ENCODE results near the gene PSMG3.

Gene PSMG3

GRCh38 chr7:1536743-1537534 lies 32.9 kb downstream of the PSMG3 start:
- Histone ChIP-seq H3K27ac (ENCODE audit: low read depth, low read length, severe bottlenecking) (peak overlapping the region; percentile 100), H3K4me3 (ENCODE audit: extremely low read depth, insufficient read depth, low read length, poor library complexity, severe bottlenecking) (peak overlapping the region; percentile 22), H3K36me3 (ENCODE audit: control insufficient read depth, insufficient read depth, low read length) (peaks cover 29% of the 10 kb centered on the region), H3K4me1 (ENCODE audit: control insufficient read depth, insufficient read depth, low read length, poor library complexity, severe bottlenecking) (peaks cover 66% of the 10 kb centered on the region), H3K9me3 (ENCODE audit: control insufficient read depth, low read length) (no peaks in the 10 kb centered on the region)
- WGBS, 2 experiments (ENCODE audit: insufficient coverage in 2 of 2): 20 to 21% methylated on average over 48 to 50 of the region's 52 CpGs

DNA sequence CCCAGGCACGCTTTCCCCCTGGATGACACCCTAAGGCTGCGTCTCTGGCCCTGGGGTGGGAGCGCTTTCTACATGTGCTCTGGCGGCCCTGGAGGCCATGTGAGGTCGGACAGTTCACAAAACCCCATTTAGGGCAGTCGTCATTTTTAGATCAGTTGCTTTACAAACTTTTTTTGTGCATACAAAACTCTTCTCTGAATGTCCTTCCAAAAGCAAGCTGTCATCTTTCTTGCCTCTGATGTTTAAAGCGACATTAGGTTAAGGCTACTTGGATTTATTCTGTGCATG lies 33.4 kb downstream of the PSMG3 start:
- 63 to 83% methylated on average over 6 to 7 of the region's 7 CpGs for WGBS, 2 experiments (ENCODE audit: insufficient coverage in 2 of 2)
- peak overlapping the region; percentile 100 for H3K27ac ChIP-seq (ENCODE audit: low read depth, low read length, severe bottlenecking)
- peaks cover 26% of the 10 kb centered on the region for H3K36me3 ChIP-seq (ENCODE audit: control insufficient read depth, insufficient read depth, low read length)
- H3K9me3 ChIP-seq (ENCODE audit: control insufficient read depth, low read length): no peaks in the 10 kb centered on the region
- no peak overlapping the region for H3K4me3 ChIP-seq (ENCODE audit: extremely low read depth, insufficient read depth, low read length, poor library complexity, severe bottlenecking)
- H3K4me1 ChIP-seq (ENCODE audit: control insufficient read depth, insufficient read depth, low read length, poor library complexity, severe bottlenecking): peaks cover 71% of the 10 kb centered on the region

DNA sequence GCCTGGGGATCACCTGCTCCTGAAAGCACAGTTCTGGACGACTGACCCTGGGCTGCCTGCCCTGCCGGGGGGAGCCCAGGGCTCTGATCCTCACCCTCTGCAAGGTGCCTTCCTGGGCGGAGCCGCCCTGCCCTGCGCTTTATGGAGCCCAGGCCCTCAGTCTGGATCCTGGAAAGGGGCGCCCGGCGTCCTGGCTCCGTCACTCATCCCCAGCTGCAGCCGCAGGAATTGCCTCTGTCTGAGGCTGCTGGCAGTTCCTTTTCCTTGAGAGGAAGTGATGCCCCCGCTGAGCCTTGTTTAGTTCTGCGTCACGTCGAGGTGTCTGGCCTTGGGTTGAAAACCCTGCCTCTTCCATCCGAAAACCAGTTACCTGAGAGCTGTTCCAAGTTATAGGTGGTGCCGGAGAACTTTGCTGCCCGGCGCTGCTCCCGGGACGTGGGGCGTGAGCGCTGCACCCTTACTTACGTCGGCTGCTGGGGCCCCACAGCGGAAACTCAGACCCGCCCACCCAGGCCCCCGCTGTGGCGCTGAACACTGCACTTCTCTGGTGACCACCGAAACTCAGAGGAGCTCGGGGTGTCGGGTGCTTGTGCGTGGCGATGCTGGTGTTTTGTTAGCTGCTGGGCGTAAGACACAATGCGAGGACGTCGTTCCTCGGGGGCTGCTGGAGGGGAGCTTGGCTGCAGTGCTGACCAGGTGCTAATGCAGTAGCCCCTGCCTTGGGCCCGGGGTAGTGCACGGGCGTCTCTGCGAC lies 34.0 kb downstream of the PSMG3 start:
- WGBS, 2 experiments (ENCODE audit: insufficient coverage in 2 of 2): 86% methylated on average over 38 to 42 of the region's 42 CpGs
- H3K27ac ChIP-seq (ENCODE audit: low read depth, low read length, severe bottlenecking): peak overlapping the region; percentile 100
- no peaks in the 10 kb centered on the region for H3K9me3 ChIP-seq (ENCODE audit: control insufficient read depth, low read length)
- H3K4me1 ChIP-seq (ENCODE audit: control insufficient read depth, insufficient read depth, low read length, poor library complexity, severe bottlenecking): peaks cover 71% of the 10 kb centered on the region
- H3K4me3 ChIP-seq (ENCODE audit: extremely low read depth, insufficient read depth, low read length, poor library complexity, severe bottlenecking): no peak overlapping the region
- peaks cover 22% of the 10 kb centered on the region for H3K36me3 ChIP-seq (ENCODE audit: control insufficient read depth, insufficient read depth, low read length)

- no peaks in the 10 kb centered on the region for H3K9me3 ChIP-seq (ENCODE audit: control insufficient read depth, low read length)
- H3K36me3 ChIP-seq (ENCODE audit: control insufficient read depth, insufficient read depth, low read length): peaks cover 17% of the 10 kb centered on the region
- H3K4me3 ChIP-seq (ENCODE audit: extremely low read depth, insufficient read depth, low read length, poor library complexity, severe bottlenecking): no peak overlapping the region
- peaks cover 71% of the 10 kb centered on the region for H3K4me1 ChIP-seq (ENCODE audit: control insufficient read depth, insufficient read depth, low read length, poor library complexity, severe bottlenecking)
- no peak overlapping the region for H3K27ac ChIP-seq (ENCODE audit: low read depth, low read length, severe bottlenecking)
- 76 to 77% methylated on average over 6 of the region's 6 CpGs for WGBS, 2 experiments (ENCODE audit: insufficient coverage in 2 of 2)
Measured at GRCh38 chr7:1535100-1535458, 34.8 kb downstream of the PSMG3 start.

GRCh38 chr7:1534330-1535099 lies 35.3 kb downstream of the PSMG3 start:
- Histone ChIP-seq H3K27ac (ENCODE audit: low read depth, low read length, severe bottlenecking) (peak overlapping the region; percentile 71), H3K4me3 (ENCODE audit: extremely low read depth, insufficient read depth, low read length, poor library complexity, severe bottlenecking) (no peak overlapping the region), H3K36me3 (ENCODE audit: control insufficient read depth, insufficient read depth, low read length) (peaks cover 15% of the 10 kb centered on the region), H3K9me3 (ENCODE audit: control insufficient read depth, low read length) (no peaks in the 10 kb centered on the region), H3K4me1 (ENCODE audit: control insufficient read depth, insufficient read depth, low read length, poor library complexity, severe bottlenecking) (peaks cover 71% of the 10 kb centered on the region)
- WGBS, 2 experiments (ENCODE audit: insufficient coverage in 2 of 2): 88 to 90% methylated on average over 24 to 26 of the region's 30 CpGs

DNA sequence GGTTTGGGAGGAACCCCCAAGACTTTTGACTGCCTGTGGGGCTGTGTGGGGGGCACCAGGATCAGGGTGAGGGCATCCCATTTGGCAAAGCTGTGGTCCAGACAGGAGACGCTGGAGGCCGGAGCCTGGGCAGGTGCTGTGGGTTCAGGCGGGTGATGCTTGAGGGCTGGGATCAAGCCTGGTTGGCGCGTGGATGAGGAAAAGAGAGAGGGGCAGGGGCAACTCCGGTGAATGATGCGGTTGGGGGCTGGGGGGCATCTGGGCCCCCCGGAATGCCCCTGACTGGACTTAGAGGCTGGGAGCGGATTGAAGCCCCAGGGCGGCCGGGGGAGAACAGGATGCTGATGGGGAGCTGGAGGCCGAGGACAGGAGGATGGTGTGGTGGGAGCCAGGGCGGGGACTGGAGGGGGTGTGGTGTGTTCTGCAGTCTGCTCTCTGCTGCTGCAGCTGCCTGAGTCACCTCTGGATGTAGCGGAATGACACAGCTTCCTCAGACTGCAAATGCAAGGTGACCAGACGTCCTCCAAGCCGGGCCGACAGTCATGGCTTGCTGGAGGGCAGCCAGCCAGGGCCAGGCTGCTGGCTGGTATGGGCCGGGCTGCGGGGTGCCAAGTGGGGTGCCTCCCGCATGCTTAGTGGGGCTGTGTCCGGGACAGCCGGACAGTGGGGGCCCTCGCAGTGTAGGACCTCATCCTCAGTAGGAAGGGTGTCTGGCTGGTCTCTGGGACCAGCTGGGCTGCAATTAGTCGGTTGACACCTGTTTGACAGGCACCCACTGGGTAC lies 36.1 kb downstream of the PSMG3 start:
- Histone ChIP-seq H3K36me3 (ENCODE audit: control insufficient read depth, insufficient read depth, low read length) (peaks cover 7% of the 10 kb centered on the region), H3K4me1 (ENCODE audit: control insufficient read depth, insufficient read depth, low read length, poor library complexity, severe bottlenecking) (peaks cover 69% of the 10 kb centered on the region), H3K27ac (ENCODE audit: low read depth, low read length, severe bottlenecking) (peak overlapping the region; percentile 89), H3K4me3 (ENCODE audit: extremely low read depth, insufficient read depth, low read length, poor library complexity, severe bottlenecking) (no peak overlapping the region), H3K9me3 (ENCODE audit: control insufficient read depth, low read length) (no peaks in the 10 kb centered on the region)
- 79 to 84% methylated on average over 16 to 21 of the region's 24 CpGs for WGBS, 2 experiments (ENCODE audit: insufficient coverage in 2 of 2)

DNA sequence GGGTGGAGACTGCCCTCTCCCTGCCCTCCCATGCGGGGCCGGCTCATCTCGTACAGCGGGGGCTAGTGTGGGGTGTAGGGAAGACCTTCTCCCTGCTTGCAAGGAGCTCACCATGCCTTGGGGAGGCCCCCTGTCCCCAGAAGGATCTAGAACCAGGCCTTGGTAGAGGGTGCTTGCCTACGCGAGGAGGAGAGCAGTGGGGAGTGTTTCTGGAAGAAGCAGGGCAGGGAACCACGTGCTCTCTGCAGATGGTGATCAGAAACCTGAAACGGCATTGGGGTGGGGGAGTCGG lies 36.6 kb downstream of the PSMG3 start:
- Histone ChIP-seq H3K4me3 (ENCODE audit: extremely low read depth, insufficient read depth, low read length, poor library complexity, severe bottlenecking) (no peak overlapping the region), H3K36me3 (ENCODE audit: control insufficient read depth, insufficient read depth, low read length) (peaks cover 7% of the 10 kb centered on the region), H3K27ac (ENCODE audit: low read depth, low read length, severe bottlenecking) (peak overlapping the region; percentile 89), H3K4me1 (ENCODE audit: control insufficient read depth, insufficient read depth, low read length, poor library complexity, severe bottlenecking) (peaks cover 64% of the 10 kb centered on the region), H3K9me3 (ENCODE audit: control insufficient read depth, low read length) (no peaks in the 10 kb centered on the region)
- 67 to 80% methylated on average over 1 to 5 of the region's 9 CpGs for WGBS, 2 experiments (ENCODE audit: insufficient coverage in 2 of 2)

DNA sequence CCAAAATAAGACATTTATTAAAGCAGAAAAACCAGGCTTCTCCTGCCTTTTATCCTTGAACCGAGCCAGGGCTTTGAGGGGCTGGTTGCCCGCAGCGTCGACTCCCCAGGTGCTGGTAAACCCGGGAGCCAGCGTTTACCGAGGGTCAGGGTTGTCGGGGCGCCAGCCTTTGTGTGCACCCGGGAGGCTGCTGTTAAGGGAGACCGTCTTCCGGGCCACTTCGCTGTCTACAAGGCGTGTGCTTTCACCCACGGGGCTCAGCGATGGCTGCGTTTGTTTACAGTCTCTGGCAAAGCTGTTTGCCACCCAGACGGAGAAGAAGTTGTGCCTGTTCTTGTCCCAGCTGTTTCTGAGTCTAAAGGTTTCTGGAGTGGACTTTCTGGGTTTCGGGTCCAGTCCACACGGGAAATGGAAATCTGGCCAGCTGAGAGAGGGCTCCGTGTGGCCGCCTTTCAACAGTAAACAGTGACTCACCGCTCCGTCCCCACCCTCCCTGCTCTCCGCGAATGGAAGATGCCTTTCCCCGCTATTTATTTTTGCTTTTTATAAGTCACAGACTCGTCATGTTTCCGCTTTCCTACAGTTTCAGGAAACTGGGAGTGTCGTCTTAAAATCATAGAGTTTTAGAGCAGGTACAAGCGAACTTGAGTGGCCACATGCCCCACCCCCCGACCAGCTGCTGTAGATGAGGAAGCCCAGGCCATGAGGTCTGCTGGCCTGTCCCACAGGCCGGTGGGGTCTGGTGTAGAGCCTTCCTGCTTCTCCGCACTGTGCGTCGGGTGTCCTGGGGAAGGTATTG lies 37.2 kb downstream of the PSMG3 start:
- Histone ChIP-seq H3K4me1 (ENCODE audit: control insufficient read depth, insufficient read depth, low read length, poor library complexity, severe bottlenecking) (peaks cover 58% of the 10 kb centered on the region), H3K9me3 (ENCODE audit: control insufficient read depth, low read length) (no peaks in the 10 kb centered on the region), H3K27ac (ENCODE audit: low read depth, low read length, severe bottlenecking) (peak overlapping the region; percentile 89), H3K36me3 (ENCODE audit: control insufficient read depth, insufficient read depth, low read length) (peaks cover 7% of the 10 kb centered on the region), H3K4me3 (ENCODE audit: extremely low read depth, insufficient read depth, low read length, poor library complexity, severe bottlenecking) (peak overlapping the region; percentile 49)
- 47% methylated on average over 31 to 35 of the region's 36 CpGs for WGBS, 2 experiments (ENCODE audit: insufficient coverage in 2 of 2)

- peak overlapping the region; percentile 49 for H3K4me3 ChIP-seq (ENCODE audit: extremely low read depth, insufficient read depth, low read length, poor library complexity, severe bottlenecking)
- peaks cover 7% of the 10 kb centered on the region for H3K36me3 ChIP-seq (ENCODE audit: control insufficient read depth, insufficient read depth, low read length)
- WGBS, 2 experiments (ENCODE audit: insufficient coverage in 2 of 2): 67% methylated on average over 6 of the region's 10 CpGs; no CpG with 5 or more reads in 1 of the 2 experiments
- peaks cover 55% of the 10 kb centered on the region for H3K4me1 ChIP-seq (ENCODE audit: control insufficient read depth, insufficient read depth, low read length, poor library complexity, severe bottlenecking)
- H3K27ac ChIP-seq (ENCODE audit: low read depth, low read length, severe bottlenecking): peak overlapping the region; percentile 89
- H3K9me3 ChIP-seq (ENCODE audit: control insufficient read depth, low read length): no peaks in the 10 kb centered on the region
Measured at GRCh38 chr7:1531979-1532455, 37.8 kb downstream of the PSMG3 start.
